Liver (tissue), 9 donors: Measurements from ENCODE around the gene MSRB2. TPM values are rescaled to one million over a fixed set of nuclear protein-coding genes. Genes with fewer than 3 reads are reported as not detected.
A peak's percentile ranks its signal among the peaks of the same experiment; 100 is the strongest.

Experiments used
- DNase-seq: peaks from one replicate; pipeline ENCODE4 v3.0.0-alpha.2; 2017; ENCODE audit warnings: low spot score
- H3K27ac ChIP-seq, 2 donors: one replicate each; pipeline ENCODE4 v1.7.0; 2013; ENCODE audit warnings: inconsistent platforms in 2 of 2, low read length in 2 of 2, control low read depth in 1 of 2, low read depth in 1 of 2, mild to moderate bottlenecking in 1 of 2
- H3K27me3 ChIP-seq, 4 donors: one replicate each; pipeline versions ENCODE4 v1.6.1 to v1.7.0; 2013; ENCODE audit warnings: low read length in 3 of 4, inconsistent platforms in 1 of 4, mild to moderate bottlenecking in 1 of 4, moderate library complexity in 1 of 4; ENCODE audit not compliant: control insufficient read depth in 4 of 4, insufficient read depth in 4 of 4
- H3K36me3 ChIP-seq, 4 donors: one replicate each; pipeline versions ENCODE4 v1.6.1 to v1.7.0; 2013; ENCODE audit warnings: low read length in 3 of 4, mild to moderate bottlenecking in 3 of 4, low read depth in 1 of 4, moderate library complexity in 1 of 4; ENCODE audit not compliant: control insufficient read depth in 4 of 4, insufficient read depth in 3 of 4
- H3K4me1 ChIP-seq, 4 donors: one replicate each; pipeline versions ENCODE4 v1.6.1 to v1.7.0; 2013; ENCODE audit warnings: low read length in 3 of 4, mild to moderate bottlenecking in 3 of 4, moderate library complexity in 1 of 4; ENCODE audit not compliant: control insufficient read depth in 4 of 4, insufficient read depth in 4 of 4
- H3K4me3 ChIP-seq, 3 donors: one replicate each; pipeline versions ENCODE4 v1.6.1 to v1.7.0; 2013; ENCODE audit warnings: low read length in 3 of 3, control low read depth in 1 of 3, low read depth in 1 of 3, mild to moderate bottlenecking in 1 of 3
- H3K9ac ChIP-seq, 2 donors: one replicate each; pipeline ENCODE4 v1.7.0; 2013; ENCODE audit warnings: low read length in 2 of 2, mild to moderate bottlenecking in 2 of 2, moderate library complexity in 2 of 2, control low read depth in 1 of 2, low read depth in 1 of 2
- H3K9me3 ChIP-seq, 4 donors: one replicate each; pipeline versions ENCODE4 v1.6.1 to v1.7.0; 2013; ENCODE audit warnings: low read length in 3 of 4; ENCODE audit not compliant: control insufficient read depth in 4 of 4
- ATF3 ChIP-seq: IDR thresholded peaks from 2 replicates; pipeline ENCODE4 v1.6.1; 2016; ENCODE audit warnings: antibody characterized with exemption
- EGR1 ChIP-seq, 2 donors: IDR thresholded peaks; 2 replicates each; pipeline ENCODE4 v1.6.1; 2016 to 2018; ENCODE audit warnings: antibody characterized with exemption in 2 of 2, low read depth in 2 of 2
- FOXA1 ChIP-seq: IDR thresholded peaks from 2 replicates; pipeline ENCODE4 v1.6.1; 2016; ENCODE audit warnings: antibody characterized with exemption
- FOXA2 ChIP-seq: IDR thresholded peaks from 2 replicates; pipeline ENCODE4 v1.6.1; 2016; ENCODE audit warnings: antibody characterized with exemption
- GABPA ChIP-seq, 2 donors: IDR thresholded peaks in 1 of 2; conservative IDR thresholded peaks in 1 of 2; 2 replicates each; pipeline ENCODE4 v1.6.1; 2016; ENCODE audit warnings: antibody characterized with exemption in 2 of 2, mild to moderate bottlenecking in 1 of 2, moderate library complexity in 1 of 2
- HNF4A ChIP-seq, 2 donors: conservative IDR thresholded peaks; 2 replicates each; pipeline ENCODE4 v1.6.1; 2016; ENCODE audit warnings: antibody characterized with exemption in 2 of 2, mild to moderate bottlenecking in 2 of 2
- HNF4G ChIP-seq: IDR thresholded peaks from 2 replicates; pipeline ENCODE4 v1.6.1; 2016; ENCODE audit warnings: antibody characterized with exemption
- JUND ChIP-seq, 2 donors: IDR thresholded peaks; 2 replicates each; pipeline ENCODE4 v1.6.1; 2016; ENCODE audit warnings: antibody characterized with exemption in 2 of 2
- NR2F2 ChIP-seq: IDR thresholded peaks from 2 replicates; pipeline ENCODE4 v1.6.1; 2016; ENCODE audit warnings: antibody characterized with exemption
- RAD21 ChIP-seq, 2 donors: IDR thresholded peaks; 2 replicates each; pipeline ENCODE4 v1.6.1; 2016; ENCODE audit warnings: antibody characterized with exemption in 2 of 2, mild to moderate bottlenecking in 2 of 2
- RXRA ChIP-seq, 2 donors: IDR thresholded peaks; 2 replicates each; pipeline ENCODE4 v1.6.1; 2017 to 2018; ENCODE audit warnings: antibody characterized with exemption in 2 of 2, mild to moderate bottlenecking in 1 of 2
- SP1 ChIP-seq: IDR thresholded peaks from 2 replicates; pipeline ENCODE4 v1.6.1; 2018; ENCODE audit warnings: antibody characterized with exemption, mild to moderate bottlenecking
- TAF1 ChIP-seq: conservative IDR thresholded peaks from 2 replicates; pipeline ENCODE4 v1.6.1; 2016; ENCODE audit warnings: antibody characterized with exemption, mild to moderate bottlenecking
- YY1 ChIP-seq: IDR thresholded peaks from 2 replicates; pipeline ENCODE4 v1.6.1; 2016; ENCODE audit warnings: antibody characterized with exemption, mild to moderate bottlenecking
- ZBTB33 ChIP-seq: IDR thresholded peaks from 2 replicates; pipeline ENCODE4 v1.6.1; 2016; ENCODE audit warnings: antibody characterized with exemption
- WGBS: extraction: QIAGEN DNeasy Blood & Tissue Kit; methylation state at CpG from one replicate; pipeline ENCODE4 v1.1.7; 2013; 5-methylcytosine and 5-hydroxymethylcytosine counted together
- polyA plus RNA-seq, 2 donors: library from polyadenylated mRNA; stranded (reverse) in 1 of 2; unstranded in 1 of 2; fragments of 200-250 nt in 1 of 2; fragments of >200 nt in 1 of 2; fragmentation: Nextera tagmentation in 1 of 2; extraction: Ambion mirVana in 1 of 2; gene quantifications; one replicate each; pipeline versions ENCODE4 v1.2.1 to v1.2.3, GENCODE V29; 2013 to 2015
- total RNA-seq, 2 donors: library from RNA; depleted of rRNA; stranded (reverse); fragments of >200 nt; gene quantifications; one replicate each; pipeline ENCODE4 v1.2.3, GENCODE V29; 2014
- TF ChIP-seq, protein P1 (sequence below): IDR thresholded peaks from 2 replicates; pipeline ENCODE4 v1.6.1; 2016; ENCODE audit warnings: antibody characterized with exemption
- TF ChIP-seq, protein P2 (sequence below): IDR thresholded peaks from 2 replicates; pipeline ENCODE4 v1.6.1; 2016; ENCODE audit warnings: antibody characterized with exemption, mild to moderate bottlenecking
- TF ChIP-seq, protein P3 (sequence below): fragments of 150-350 bp; IDR thresholded peaks from 2 replicates; pipeline ENCODE4 v1.5.1; 2017; ENCODE audit warnings: improper control_type of control experiment, low read depth, low read length; ENCODE audit not compliant: missing input control
- donor health status: healthy.
- donor health status: healthy.
- donor health status: healthy.
- donor health status: healthy.
- donor health status: healthy.

The MSRB2 gene
- total RNA-seq (1 to 10 TPM; 7.3 to 9.7 TPM), polyA plus RNA-seq (10 to 100 TPM; 19.2 to 69.4 TPM)

DNA sequence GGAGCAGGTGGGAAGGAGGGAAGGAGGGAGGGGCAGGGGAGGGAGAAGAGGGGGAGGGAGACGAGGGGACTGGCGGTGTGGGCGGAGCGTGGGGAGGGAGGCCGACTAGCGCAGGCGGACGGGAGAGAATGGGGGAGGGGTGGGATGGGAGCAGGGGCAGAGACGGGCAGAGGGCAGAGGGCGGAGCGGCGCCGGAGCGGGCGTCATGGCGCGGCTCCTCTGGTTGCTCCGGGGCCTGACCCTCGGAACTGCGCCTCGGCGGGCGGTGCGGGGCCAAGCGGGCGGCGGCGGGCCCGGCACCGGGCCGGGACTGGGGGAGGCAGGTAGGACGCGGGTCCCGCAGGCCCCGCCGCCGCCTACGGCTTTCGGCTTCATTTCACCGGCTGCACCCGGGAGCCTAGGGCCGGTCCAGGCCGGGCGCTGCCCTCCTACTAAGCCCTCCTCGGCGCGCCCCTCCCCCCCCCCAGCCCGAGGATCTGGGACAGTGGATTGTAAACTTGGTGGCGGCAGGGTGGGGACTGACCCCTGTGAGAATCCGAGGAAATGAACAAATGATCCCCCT is at the start of gene MSRB2:
TSS of gene MSRB2 (plus strand) at position 176 of the 562 bp plus-strand sequence. CDS start at position 206, 30 bp downstream.
- TF ChIP-seq, protein P1, sequence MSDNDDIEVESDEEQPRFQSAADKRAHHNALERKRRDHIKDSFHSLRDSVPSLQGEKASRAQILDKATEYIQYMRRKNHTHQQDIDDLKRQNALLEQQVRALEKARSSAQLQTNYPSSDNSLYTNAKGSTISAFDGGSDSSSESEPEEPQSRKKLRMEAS: peak; percentile 17
- no peak for TF ChIP-seq TAF1
- no peak for TF ChIP-seq RXRA (IDR thresholded peaks at IDR 0.05)
- TF ChIP-seq, protein P2, sequence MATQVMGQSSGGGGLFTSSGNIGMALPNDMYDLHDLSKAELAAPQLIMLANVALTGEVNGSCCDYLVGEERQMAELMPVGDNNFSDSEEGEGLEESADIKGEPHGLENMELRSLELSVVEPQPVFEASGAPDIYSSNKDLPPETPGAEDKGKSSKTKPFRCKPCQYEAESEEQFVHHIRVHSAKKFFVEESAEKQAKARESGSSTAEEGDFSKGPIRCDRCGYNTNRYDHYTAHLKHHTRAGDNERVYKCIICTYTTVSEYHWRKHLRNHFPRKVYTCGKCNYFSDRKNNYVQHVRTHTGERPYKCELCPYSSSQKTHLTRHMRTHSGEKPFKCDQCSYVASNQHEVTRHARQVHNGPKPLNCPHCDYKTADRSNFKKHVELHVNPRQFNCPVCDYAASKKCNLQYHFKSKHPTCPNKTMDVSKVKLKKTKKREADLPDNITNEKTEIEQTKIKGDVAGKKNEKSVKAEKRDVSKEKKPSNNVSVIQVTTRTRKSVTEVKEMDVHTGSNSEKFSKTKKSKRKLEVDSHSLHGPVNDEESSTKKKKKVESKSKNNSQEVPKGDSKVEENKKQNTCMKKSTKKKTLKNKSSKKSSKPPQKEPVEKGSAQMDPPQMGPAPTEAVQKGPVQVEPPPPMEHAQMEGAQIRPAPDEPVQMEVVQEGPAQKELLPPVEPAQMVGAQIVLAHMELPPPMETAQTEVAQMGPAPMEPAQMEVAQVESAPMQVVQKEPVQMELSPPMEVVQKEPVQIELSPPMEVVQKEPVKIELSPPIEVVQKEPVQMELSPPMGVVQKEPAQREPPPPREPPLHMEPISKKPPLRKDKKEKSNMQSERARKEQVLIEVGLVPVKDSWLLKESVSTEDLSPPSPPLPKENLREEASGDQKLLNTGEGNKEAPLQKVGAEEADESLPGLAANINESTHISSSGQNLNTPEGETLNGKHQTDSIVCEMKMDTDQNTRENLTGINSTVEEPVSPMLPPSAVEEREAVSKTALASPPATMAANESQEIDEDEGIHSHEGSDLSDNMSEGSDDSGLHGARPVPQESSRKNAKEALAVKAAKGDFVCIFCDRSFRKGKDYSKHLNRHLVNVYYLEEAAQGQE: no peak
- peak; percentile 91 for TF ChIP-seq YY1
- no peak for TF ChIP-seq FOXA2
- TF ChIP-seq, protein P3, sequence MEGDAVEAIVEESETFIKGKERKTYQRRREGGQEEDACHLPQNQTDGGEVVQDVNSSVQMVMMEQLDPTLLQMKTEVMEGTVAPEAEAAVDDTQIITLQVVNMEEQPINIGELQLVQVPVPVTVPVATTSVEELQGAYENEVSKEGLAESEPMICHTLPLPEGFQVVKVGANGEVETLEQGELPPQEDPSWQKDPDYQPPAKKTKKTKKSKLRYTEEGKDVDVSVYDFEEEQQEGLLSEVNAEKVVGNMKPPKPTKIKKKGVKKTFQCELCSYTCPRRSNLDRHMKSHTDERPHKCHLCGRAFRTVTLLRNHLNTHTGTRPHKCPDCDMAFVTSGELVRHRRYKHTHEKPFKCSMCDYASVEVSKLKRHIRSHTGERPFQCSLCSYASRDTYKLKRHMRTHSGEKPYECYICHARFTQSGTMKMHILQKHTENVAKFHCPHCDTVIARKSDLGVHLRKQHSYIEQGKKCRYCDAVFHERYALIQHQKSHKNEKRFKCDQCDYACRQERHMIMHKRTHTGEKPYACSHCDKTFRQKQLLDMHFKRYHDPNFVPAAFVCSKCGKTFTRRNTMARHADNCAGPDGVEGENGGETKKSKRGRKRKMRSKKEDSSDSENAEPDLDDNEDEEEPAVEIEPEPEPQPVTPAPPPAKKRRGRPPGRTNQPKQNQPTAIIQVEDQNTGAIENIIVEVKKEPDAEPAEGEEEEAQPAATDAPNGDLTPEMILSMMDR: no peak
- TF ChIP-seq ATF3: no peak
- TF ChIP-seq ZBTB33: no peak
- TF ChIP-seq SP1: peak; percentile 61
- no peak for TF ChIP-seq FOXA1
- no peak for TF ChIP-seq NR2F2
- TF ChIP-seq EGR1 (IDR thresholded peaks at IDR 0.05; ENCODE audit: low read depth in 2 of 2): peak in 1 of 2 donors; percentile 38
- TF ChIP-seq JUND (IDR thresholded peaks at IDR 0.05): no peak
- peak; percentile 23 to 50 for TF ChIP-seq HNF4A (conservative IDR thresholded peaks at IDR 0.05)
- no peak for TF ChIP-seq RAD21 (IDR thresholded peaks at IDR 0.05)
- TF ChIP-seq GABPA (IDR thresholded peaks at IDR 0.05 in 1 of 2, conservative IDR thresholded peaks at IDR 0.05 in 1 of 2): no peak
- no peak for TF ChIP-seq HNF4G
- peak within 1 kb of the TSS; percentile 87 to 92 for H3K27ac ChIP-seq
- under 1% methylated on average over 50 of the region's 50 CpGs for WGBS
- H3K27me3 ChIP-seq: no peaks in the 10 kb centered on the region
- peaks cover 6 to 37% (median 25%) of the 10 kb centered on the region in 4 donors for H3K4me1 ChIP-seq
- peaks cover 0 to 4% (median 0%) of the 10 kb centered on the region in 4 donors for H3K9me3 ChIP-seq
- peak within 1 kb of the TSS; percentile 81 to 89 (median 87) for H3K4me3 ChIP-seq
- peak within 1 kb of the TSS; percentile 68 to 90 for H3K9ac ChIP-seq
- no peaks in the 10 kb centered on the region for H3K36me3 ChIP-seq
- peak; percentile 86 for DNase-seq
